Adrenal gland (tissue), 12 donors: ENCODE data around the gene DLGAP1. TPM values are rescaled to one million over a fixed set of nuclear protein-coding genes. Genes with fewer than 3 reads are reported as not detected.

Experiments used
- DNase-seq, 7 donors: peaks; one replicate each; pipeline ENCODE4 v3.0.0-alpha.2; 2019 to 2020
- H3K27ac ChIP-seq, 5 donors: fragments of 200-600 bp; sonication (generic) in 4 of 5; 1 replicate in 3 of 5; 2 replicates in 2 of 5; pipeline versions ENCODE4 v1.5.1 to v1.8.0; 2016 to 2020; ENCODE audit warnings: mild to moderate bottlenecking in 1 of 5
- H3K27me3 ChIP-seq: fragments of 200-600 bp; 2 replicates; pipeline ENCODE4 v1.8.0; 2021
- H3K36me3 ChIP-seq, 2 donors: fragments of 200-600 bp; replicated peaks in 1 of 2; 1 replicate in 1 of 2; 2 replicates in 1 of 2; pipeline versions ENCODE4 v1.5.1 to v1.8.0; 2018 to 2022
- H3K4me1 ChIP-seq, 2 donors: fragments of 200-600 bp; replicated peaks in 1 of 2; 1 replicate in 1 of 2; 2 replicates in 1 of 2; pipeline versions ENCODE4 v1.5.1 to v1.8.0; 2018 to 2021
- H3K4me3 ChIP-seq, 4 donors: fragments of 200-600 bp; sonication (generic) in 3 of 4; one replicate each; pipeline ENCODE4 v1.5.1; 2016 to 2018
- H3K9me3 ChIP-seq, 3 donors: fragments of 200-600 bp; sonication (generic) in 1 of 3; replicated peaks in 1 of 3; 1 replicate in 2 of 3; 2 replicates in 1 of 3; pipeline versions ENCODE4 v1.5.1 to v1.8.0; 2016 to 2021
- CTCF ChIP-seq, 6 experiments: fragments of 450-650 bp in 4 of 6; fragments of 200-600 bp in 2 of 6; sonication (generic) in 1 of 6; IDR thresholded peaks; 1 replicate in 5 of 6; 2 replicates in 1 of 6; pipeline versions ENCODE4 v1.5.1 to v1.8.0; 2016 to 2021; ENCODE audit warnings: antibody characterized with exemption in 6 of 6, mild to moderate bottlenecking in 2 of 6, moderate library complexity in 1 of 6
- POLR2A ChIP-seq, 2 donors: fragments of 450-650 bp; IDR thresholded peaks; one replicate each; pipeline ENCODE4 v1.6.1; 2017; ENCODE audit warnings: antibody characterized with exemption in 2 of 2, mild to moderate bottlenecking in 2 of 2, moderate library complexity in 1 of 2
- WGBS, 4 donors: extraction: QIAGEN DNeasy Blood & Tissue Kit in 2 of 4; methylation state at CpG; one replicate each; pipeline versions ENCODE4 v1.1.5 to v1.1.7; 2013 to 2017; 5-methylcytosine and 5-hydroxymethylcytosine counted together
- intact Hi-C, 2 donors: fragments of 100-400 bp; cut with DNase I; formaldehyde crosslinking; loops; one replicate each; pipeline versions ENCODE4 v1.14.1 to v1.15.0; 2022 to 2023
- polyA plus RNA-seq, 3 donors: library from polyadenylated mRNA; stranded (reverse); fragments of 200-250 nt in 2 of 3; fragments of 350-450 nt in 1 of 3; fragmentation: Illumina TruSeq in 1 of 3; extraction: RNeasy Lipid Tissue Mini Kit (QIAGEN cat#74804) in 1 of 3; gene quantifications; one replicate each; pipeline ENCODE4 v1.2.3, GENCODE V29; 2013 to 2014
- total RNA-seq, 9 donors: library from RNA; depleted of rRNA in 4 of 9; stranded (reverse); fragments of >200 nt in 4 of 9; fragments of 120-200 nt in 1 of 9; fragmentation: NEBNext Ultra II Directional in 1 of 9; extraction: Animal tissue kit (Norgen Biotek cat#: 25700) in 1 of 9; gene quantifications; one replicate each; pipeline versions ENCODE4 v1.1.0 to v1.2.4, GENCODE V29; 2013 to 2023
- donor health status: healthy with polysubstance abuse.
- donor health status: Bipolar disorder and iron deficiency.
- donor health status: DM: yes; HTN: yes; CAD: no.
- donor health status: DM: no; HTN: no; CAD: no.
- donor health status: DM: no; HTN: no; CAD: no.
- donor health status: DM: yes; HTN: yes; CAD: no.

Gene DLGAP1
- total and polyA plus RNA-seq, 12 donors, result 1.7 to 30.9 (median 12.9) TPM

GRCh38 chr18:3983351-3983969 is 471.6 kb downstream of the DLGAP1 start:
- peak in 1 of 7 donors; percentile 12 for DNase-seq
- TF ChIP-seq POLR2A (IDR thresholded peaks at IDR 0.05) (no peak), CTCF (IDR thresholded peaks at IDR 0.05) (no peak)
- Histone ChIP-seq H3K27ac (no peak overlapping the region), H3K27me3 (no peaks in the 10 kb centered on the region), H3K4me1 (peaks cover 0 to 17% of the 10 kb centered on the region in 2 donors), H3K4me3 (no peak overlapping the region), H3K36me3 (no peaks in the 10 kb centered on the region), H3K9me3 (no peaks in the 10 kb centered on the region)
- intact Hi-C loops, result loop anchor here in 1 of 2 donors (10.0 kb wide), 1 partner anchor 99 kb away; no protein-coding TSS in a partner anchor
- 16 to 29% (median 23%) methylated on average over 5 of the region's 5 CpGs for WGBS, 4 donors

DNA sequence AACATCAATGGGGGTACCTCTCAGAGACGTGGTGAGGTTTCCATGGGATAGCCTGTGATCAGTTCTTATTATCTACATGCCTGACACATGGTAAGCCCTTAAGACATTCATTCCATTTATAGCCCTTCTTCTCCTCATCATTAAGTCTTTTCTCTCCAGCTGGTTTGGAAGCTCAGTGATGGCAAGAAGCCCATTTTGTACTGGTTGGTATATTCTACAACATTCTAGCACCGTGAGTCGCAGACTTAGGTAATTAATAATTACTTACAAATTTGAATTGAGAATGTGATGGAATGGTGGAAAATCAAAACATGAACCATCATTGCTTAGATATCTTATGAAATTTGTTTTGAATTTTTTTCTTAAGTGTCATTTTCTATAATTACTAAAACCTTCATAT is 472.6 kb downstream of the DLGAP1 start:
- H3K4me1 ChIP-seq, result peaks cover 0 to 17% of the 10 kb centered on the region in 2 donors
- TF ChIP-seq CTCF (IDR thresholded peaks at IDR 0.05) (no peak), POLR2A (IDR thresholded peaks at IDR 0.05) (no peak)
- H3K4me3 ChIP-seq, result no peak overlapping the region
- no peaks in the 10 kb centered on the region for H3K27me3 ChIP-seq
- no peaks in the 10 kb centered on the region for H3K9me3 ChIP-seq
- H3K27ac ChIP-seq, result no peak overlapping the region
- no peak for DNase-seq
- intact Hi-C loops, result loop anchor here in 1 of 2 donors (10.0 kb wide), 1 partner anchor 98 kb away; no protein-coding TSS in a partner anchor
- no peaks in the 10 kb centered on the region for H3K36me3 ChIP-seq
- 94 to 98% (median 96%) methylated on average over 3 of the region's 3 CpGs for WGBS, 4 donors

GRCh38 chr18:3979024-3979423 is 476.1 kb downstream of the DLGAP1 start:
- DNase-seq, result no peak
- H3K27me3 ChIP-seq, result no peaks in the 10 kb centered on the region
- TF ChIP-seq CTCF (IDR thresholded peaks at IDR 0.05), result no peak
- TF ChIP-seq POLR2A (IDR thresholded peaks at IDR 0.05), result no peak
- 95 to 99% (median 97%) methylated on average over 4 of the region's 4 CpGs for WGBS, 4 donors
- H3K27ac ChIP-seq, result no peak overlapping the region
- H3K36me3 ChIP-seq, result no peaks in the 10 kb centered on the region
- H3K4me1 ChIP-seq, result peaks cover 0 to 11% of the 10 kb centered on the region in 2 donors
- intact Hi-C loops, result no loop called here
- no peak overlapping the region for H3K4me3 ChIP-seq
- no peaks in the 10 kb centered on the region for H3K9me3 ChIP-seq

GRCh38 chr18:3973191-3973850 is 481.8 kb downstream of the DLGAP1 start:
- DNase-seq, result no peak
- Histone ChIP-seq H3K27me3 (no peaks in the 10 kb centered on the region), H3K4me1 (peaks cover 0 to 18% of the 10 kb centered on the region in 2 donors), H3K4me3 (no peak overlapping the region), H3K9me3 (no peaks in the 10 kb centered on the region), H3K27ac (no peak overlapping the region), H3K36me3 (no peaks in the 10 kb centered on the region)
- TF ChIP-seq CTCF (IDR thresholded peaks at IDR 0.05), result no peak
- no peak for TF ChIP-seq POLR2A (IDR thresholded peaks at IDR 0.05)
- 59 to 80% (median 74%) methylated on average over 5 of the region's 5 CpGs for WGBS, 4 donors
- intact Hi-C loops, result no loop called here
